HPDE6-E6E7 (cell line): ENCODE results near the gene TTBK2.
A peak's percentile ranks its signal among the peaks of the same experiment; 100 is the strongest.
"Not testable (repeated sequence)": the region's sequence is repeated elsewhere in the genome, so short reads cannot be mapped to it uniquely, and the experiment has no call there.

ENCODE experiments used
- DNase-seq: peaks from one replicate; pipeline ENCODE4 v3.0.0; 2011; ENCODE audit warnings: missing footprints; ENCODE audit errors: extremely low spot score

TTBK2 gene

GRCh38 chr15:42920519-42921341, at the start of gene TTBK2:
TTBK2 (minus strand) TSS chr15:42920778; CDS start chr15:42878617, 42,161 bp downstream.
- DNase-seq = peak; percentile 96

GRCh38 chr15:42964476-42964875, 43.9 kb upstream of the TTBK2 start:
- DNase-seq = no peak

- DNase-seq = peak; percentile 49
Observed at GRCh38 chr15:42955518-42955917, 34.9 kb upstream of the TTBK2 start.

- no peak for DNase-seq
Observed at GRCh38 chr15:42954291-42954690, 33.7 kb upstream of the TTBK2 start.

GRCh38 chr15:42948898-42949297, 28.3 kb upstream of the TTBK2 start:
- DNase-seq = not testable (repeated sequence)

GRCh38 chr15:42940527-42940926, 19.9 kb upstream of the TTBK2 start:
- no peak for DNase-seq

- no peak for DNase-seq
Observed at GRCh38 chr15:42939841-42940240, 19.3 kb upstream of the TTBK2 start.

GRCh38 chr15:42937143-42937542, 16.6 kb upstream of the TTBK2 start:
- DNase-seq = no peak

GRCh38 chr15:42933886-42934667, 13.5 kb upstream of the TTBK2 start:
- DNase-seq = no peak

GRCh38 chr15:42932833-42933515, 12.4 kb upstream of the TTBK2 start:
- peak; percentile 16 for DNase-seq

GRCh38 chr15:42931702-42932486, 11.3 kb upstream of the TTBK2 start:
- DNase-seq = no peak

GRCh38 chr15:42929306-42929848, 8.8 kb upstream of the TTBK2 start:
- DNase-seq = no peak

- DNase-seq = no peak
Observed at GRCh38 chr15:42921342-42921731, 759 bp upstream of the TTBK2 start.

- DNase-seq = peak; percentile 13
Observed at GRCh38 chr15:42919799-42920518, 619 bp downstream of the TTBK2 start.

- no peak for DNase-seq
Observed at GRCh38 chr15:42919308-42919707, 1.3 kb downstream of the TTBK2 start.

- no peak for DNase-seq
Observed at GRCh38 chr15:42918047-42918446, 2.5 kb downstream of the TTBK2 start.

- no peak for DNase-seq
Observed at GRCh38 chr15:42915654-42916315, 4.8 kb downstream of the TTBK2 start.

- no peak for DNase-seq
Observed at GRCh38 chr15:42914728-42915497, 5.7 kb downstream of the TTBK2 start.

GRCh38 chr15:42911058-42911592, 9.5 kb downstream of the TTBK2 start:
- DNase-seq = no peak
